Left ventricle myocardium superior (tissue), 1 donor: Measurements from ENCODE around the gene ZFR. TPM values are rescaled to one million over a fixed set of nuclear protein-coding genes. Genes with fewer than 3 reads are reported as not detected.

Source experiments
- ATAC-seq: fragments of 200-7000 bp; cut with Tn5 transposase; one replicate; pipeline ENCODE4 v1.9.1; 2020; ENCODE audit warnings: mild to moderate bottlenecking, moderate library complexity
- DNase-seq: peaks from one replicate; pipeline ENCODE4 v3.0.0-alpha.2; 2020
- intact Hi-C: fragments of 100-400 bp; cut with micrococcal nuclease; formaldehyde crosslinking; loops from one replicate; pipeline ENCODE4 v1.11.0; 2022
- microRNA-seq: library from miRNA; unstranded; fragments of <30 nt; microRNA quantifications from one replicate; pipeline ENCODE4 v1.2.0, GENCODE V29; 2020; ENCODE audit warnings: borderline number of aligned reads
- total RNA-seq: library from RNA; stranded (reverse); fragmentation: NEBNext Ultra II Directional; extraction: Animal tissue kit (Norgen Biotek cat#: 25700); gene quantifications from one replicate; pipeline ENCODE4 v1.2.1, GENCODE V29; 2021
- donor health status: DM: no; HTN: yes; CAD: no; lungs with severe emphysema.

The ZFR gene
- total RNA-seq, 1 donor from 2014 or later = 51.6 TPM

DNA sequence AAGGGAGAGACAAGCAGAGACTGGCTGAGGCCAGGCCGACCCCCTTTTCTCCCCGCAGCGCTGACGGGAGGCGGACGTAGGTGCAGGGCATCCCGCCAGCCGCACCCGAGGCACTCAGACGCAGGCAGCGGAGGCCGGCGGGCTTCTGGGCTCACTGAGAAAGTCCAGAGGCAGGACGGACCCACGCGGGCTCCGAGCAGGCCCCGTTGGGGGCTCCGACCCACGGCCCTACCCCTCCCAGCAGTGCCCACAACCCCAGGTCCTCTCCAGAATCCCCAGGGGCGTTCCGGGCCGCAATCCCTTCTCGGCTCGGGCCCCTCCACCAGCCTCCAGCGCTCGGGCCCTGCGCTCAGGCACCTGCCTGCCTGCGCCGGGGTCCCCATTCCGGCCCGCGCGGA, 132.3 kb downstream of the ZFR start:
- intact Hi-C loops = no loop called here
- DNase-seq (peak; percentile 86), ATAC-seq (peak; percentile 42)

DNA sequence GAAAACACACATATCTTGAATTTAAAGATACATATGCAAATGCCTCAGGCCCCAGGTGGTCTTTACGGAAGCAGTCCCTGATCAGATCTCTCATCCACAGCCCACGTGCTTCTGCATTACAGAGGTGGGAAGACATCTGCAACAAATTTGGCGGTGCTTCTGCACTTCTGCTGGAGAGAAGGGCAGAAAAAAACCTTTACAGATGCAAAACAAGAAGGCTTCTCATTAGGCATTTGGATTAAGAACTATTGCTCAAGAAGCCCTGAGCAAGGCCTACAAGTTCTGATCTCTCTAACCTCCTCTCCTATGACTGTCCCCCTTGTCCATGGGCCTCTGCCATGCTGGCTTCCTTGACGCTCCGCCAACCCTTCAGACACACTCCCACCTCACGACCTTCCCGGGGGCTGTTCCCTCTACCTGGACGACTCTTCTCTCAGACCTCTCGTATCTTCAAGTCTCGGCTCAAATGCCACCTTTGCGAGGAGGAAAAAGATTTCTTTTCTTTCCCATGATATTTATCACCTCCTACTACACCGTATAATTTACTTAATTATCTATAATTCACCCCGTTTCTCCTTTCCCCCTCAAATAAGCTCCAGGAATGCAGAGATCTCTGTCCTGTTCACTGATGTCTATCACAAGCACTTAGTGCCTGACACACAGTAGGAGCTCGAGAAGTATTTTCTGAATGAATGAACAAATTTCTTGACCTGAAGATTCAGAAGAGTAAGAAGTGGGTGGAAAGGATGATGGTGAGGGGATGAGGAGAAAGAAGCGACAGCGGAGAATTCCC, 132.9 kb downstream of the ZFR start:
- ATAC-seq = no peak
- DNase-seq = no peak
- intact Hi-C loops = no loop called here

DNA sequence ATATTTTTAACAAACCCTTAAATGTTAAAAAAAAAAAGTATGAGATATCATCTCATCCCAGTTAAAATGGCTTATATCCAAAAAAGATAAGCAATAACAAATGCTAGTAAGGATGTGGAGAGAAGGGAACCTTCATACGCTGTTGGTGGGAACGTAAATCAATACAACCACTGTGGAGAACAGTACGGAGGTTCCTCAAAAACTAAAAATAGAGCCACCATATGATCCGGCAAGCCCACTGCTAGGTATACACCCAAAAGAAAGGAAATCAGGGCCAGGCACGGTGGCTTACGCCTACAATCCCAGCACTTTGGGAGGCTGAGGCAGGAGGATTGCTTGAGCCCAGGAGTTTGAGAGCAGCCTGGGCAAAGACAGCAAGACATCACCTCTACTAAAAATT, 134.8 kb downstream of the ZFR start:
- DNase-seq (no peak), ATAC-seq (no peak)
- intact Hi-C loops = no loop called here

DNA sequence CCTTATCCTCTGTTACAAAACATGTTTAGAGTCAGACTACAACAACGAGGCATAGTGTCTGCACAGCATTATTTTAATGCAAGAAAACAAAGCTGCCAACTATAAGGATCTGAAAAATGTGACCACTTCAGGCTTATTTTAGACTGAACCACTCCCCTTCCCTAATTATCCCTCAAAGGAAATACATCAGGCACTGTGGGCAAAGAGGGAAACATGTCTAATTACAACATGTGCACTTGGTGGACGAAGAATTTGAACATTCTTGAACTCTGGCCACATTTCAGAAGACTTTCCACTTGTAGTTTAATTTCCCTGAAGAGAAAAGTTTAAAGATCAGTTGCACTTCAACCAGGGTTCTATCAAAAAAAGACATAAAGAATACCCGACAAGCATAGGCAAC, 135.6 kb downstream of the ZFR start:
- intact Hi-C loops = no loop called here
- no peak for ATAC-seq
- DNase-seq = no peak

GRCh38 chr5:32307769-32308194, 136.8 kb downstream of the ZFR start:
- intact Hi-C loops = no loop called here
- DNase-seq (no peak), ATAC-seq (no peak)

DNA sequence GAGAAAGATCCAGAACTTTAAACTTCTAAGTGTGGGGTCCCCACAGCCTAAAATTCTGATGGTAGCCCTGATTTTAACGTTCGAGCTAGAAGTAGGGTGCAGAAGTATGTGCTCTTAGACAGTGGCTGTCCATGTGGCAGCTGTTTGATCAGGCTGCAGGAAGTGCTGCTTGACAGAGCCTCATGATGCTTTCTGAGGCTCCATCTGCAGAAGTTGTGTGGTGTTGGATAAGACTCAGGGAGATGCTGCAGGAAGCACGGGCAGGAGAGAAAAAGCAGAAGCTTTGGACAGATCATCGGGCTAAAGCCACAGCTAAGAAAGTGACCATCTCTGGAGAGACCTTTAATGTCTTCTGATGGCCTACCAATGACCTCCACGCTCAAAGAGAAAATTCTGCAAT, 139.9 kb downstream of the ZFR start:
- intact Hi-C loops = no loop called here
- no peak for ATAC-seq
- DNase-seq = no peak

Small RNA genes within 50 kb of the gene (microRNA-seq; reads per million reads assigned to microRNA genes)
- gene MIR579 = not detected

Other genes with a start within 250 kb of the ZFR start
- gene MTMR12, start 131.8 kb downstream of the ZFR start, total RNA-seq = 17.4 TPM
- 183 TPM for gene SUB1, start 140.8 kb upstream of the ZFR start, total RNA-seq